CD14-positive monocyte (primary cell): ENCODE measurements around the gene CALD1. TPM values are rescaled to one million over a fixed set of nuclear protein-coding genes. Genes with fewer than 3 reads are reported as not detected.

Source experiments
- DNase-seq, 3 donors: peaks; one replicate each; pipeline ENCODE4 v3.0.0-alpha.2; 2011 to 2022
- H2AFZ ChIP-seq: 2 replicates; pipeline ENCODE4 v1.6.0; 2012; ENCODE audit warnings: mild to moderate bottlenecking, low read depth, low read length, inconsistent platforms; ENCODE audit not compliant: insufficient read depth, poor library complexity, severe bottlenecking
- H3K27ac ChIP-seq, 2 donors: 1 replicate in 1 of 2; 2 replicates in 1 of 2; pipeline ENCODE4 v1.5.1; 2012 to 2013; ENCODE audit warnings: low read length in 2 of 2, control low read depth in 1 of 2, inconsistent platforms in 1 of 2, low read depth in 1 of 2, mild to moderate bottlenecking in 1 of 2
- H3K27me3 ChIP-seq, 2 donors: one replicate each; pipeline versions ENCODE4 v1.6.0 to v1.6.1; 2011 to 2013; ENCODE audit warnings: low read length in 2 of 2; ENCODE audit not compliant: control insufficient read depth in 2 of 2, insufficient read depth in 2 of 2
- H3K36me3 ChIP-seq, 2 donors: replicated peaks in 1 of 2; 1 replicate in 1 of 2; 2 replicates in 1 of 2; pipeline versions ENCODE4 v1.5.1 to v1.6.1; 2012 to 2013; ENCODE audit warnings: low read length in 2 of 2, control low read depth in 1 of 2, inconsistent platforms in 1 of 2, mild to moderate bottlenecking in 1 of 2; ENCODE audit not compliant: insufficient read depth in 2 of 2, control insufficient read depth in 1 of 2
- H3K4me1 ChIP-seq, 2 donors: 1 replicate in 1 of 2; 2 replicates in 1 of 2; pipeline versions ENCODE4 v1.5.1 to v1.6.1; 2012 to 2013; ENCODE audit warnings: low read length in 2 of 2, control low read depth in 1 of 2, inconsistent platforms in 1 of 2, mild to moderate bottlenecking in 1 of 2, moderate library complexity in 1 of 2; ENCODE audit not compliant: insufficient read depth in 2 of 2, control insufficient read depth in 1 of 2
- H3K4me2 ChIP-seq: replicated peaks from 2 replicates; pipeline ENCODE3; 2012; ENCODE audit warnings: low read length, moderate library complexity, mild to moderate bottlenecking; ENCODE audit not compliant: poor library complexity, severe bottlenecking; ENCODE audit errors: extremely low read depth
- H3K4me3 ChIP-seq, 3 experiments: fragments of 200-600 bp in 1 of 3; sonication (generic) in 1 of 3; replicated peaks in 1 of 3; 1 replicate in 2 of 3; 2 replicates in 1 of 3; pipeline ENCODE4 v1.5.1; 2011 to 2013; ENCODE audit warnings: low read length in 3 of 3, mild to moderate bottlenecking in 3 of 3, control low read depth in 2 of 3, low read depth in 2 of 3, inconsistent platforms in 1 of 3, moderate library complexity in 1 of 3
- H3K79me2 ChIP-seq: 2 replicates; pipeline ENCODE4 v1.6.0; 2012; ENCODE audit warnings: mild to moderate bottlenecking, control low read depth, inconsistent platforms, low read length, moderate library complexity; ENCODE audit not compliant: insufficient read depth
- H3K9ac ChIP-seq: 2 replicates; pipeline ENCODE4 v1.6.0; 2017; ENCODE audit warnings: low read length, mild to moderate bottlenecking; ENCODE audit not compliant: insufficient read depth, poor library complexity, severe bottlenecking
- H3K9me3 ChIP-seq, 2 donors: replicated peaks in 1 of 2; 1 replicate in 1 of 2; 2 replicates in 1 of 2; pipeline versions ENCODE4 v1.5.1 to v1.6.1; 2012 to 2013; ENCODE audit warnings: low read length in 2 of 2, control low read depth in 1 of 2; ENCODE audit not compliant: control insufficient read depth in 1 of 2, insufficient read depth in 1 of 2
- H4K20me1 ChIP-seq: 2 replicates; pipeline ENCODE4 v1.6.0; 2012; ENCODE audit warnings: mild to moderate bottlenecking, low read length, control low read depth, moderate library complexity; ENCODE audit not compliant: insufficient read depth
- H3K27ac Mint-ChIP-seq, 7 donors: one replicate each; pipeline ENCODE4 v1.8.0; 2020; ENCODE audit warnings: mild to moderate bottlenecking in 7 of 7, mixed read lengths in 7 of 7, moderate library complexity in 6 of 7, inconsistent platforms in 2 of 7
- H3K27me3 Mint-ChIP-seq, 3 donors: one replicate each; pipeline ENCODE4 v1.8.0; 2021 to 2022; ENCODE audit warnings: low read depth in 3 of 3, mild to moderate bottlenecking in 3 of 3, mixed read lengths in 3 of 3, moderate library complexity in 3 of 3, inconsistent platforms in 1 of 3
- H3K36me3 Mint-ChIP-seq, 2 donors: one replicate each; pipeline ENCODE4 v1.8.0; 2020; ENCODE audit warnings: mixed read lengths in 2 of 2, inconsistent platforms in 1 of 2, mild to moderate bottlenecking in 1 of 2
- H3K4me1 Mint-ChIP-seq: one replicate; pipeline ENCODE4 v1.8.0; 2020; ENCODE audit warnings: mild to moderate bottlenecking, mixed read lengths
- H3K4me3 Mint-ChIP-seq, 2 donors: one replicate each; pipeline ENCODE4 v1.8.0; 2020; ENCODE audit warnings: mild to moderate bottlenecking in 2 of 2, mixed read lengths in 2 of 2, moderate library complexity in 1 of 2
- H3K9me3 Mint-ChIP-seq, 7 donors: one replicate each; pipeline ENCODE4 v1.8.0; 2020 to 2022; ENCODE audit warnings: mixed read lengths in 7 of 7, mild to moderate bottlenecking in 6 of 7, moderate library complexity in 6 of 7, inconsistent platforms in 2 of 7
- WGBS: methylation state at CpG from one replicate; pipeline ENCODE4 v1.1.5; 2013; ENCODE audit warnings: missing lambda C conversion rate; ENCODE audit not compliant: insufficient coverage; 5-methylcytosine and 5-hydroxymethylcytosine counted together
- intact Hi-C, 2 donors: fragments of 100-400 bp; cut with micrococcal nuclease; formaldehyde crosslinking; loops; one replicate each; pipeline versions ENCODE4 v1.15.0 to v1.15.1; 2023
- polyA plus RNA-seq, 3 donors: library from polyadenylated mRNA; depleted of rRNA in 1 of 3; unstranded in 2 of 3; stranded (reverse) in 1 of 3; fragments of 300-500 nt in 2 of 3; fragments of >200 nt in 1 of 3; fragmentation: Illumina TruSeq in 2 of 3; gene quantifications; 1 replicate in 2 of 3; 2 replicates in 1 of 3; pipeline ENCODE4 v1.2.3, GENCODE V29; 2012 to 2021
- TF ChIP-seq, protein P1 (sequence below): fragments of 200-600 bp; IDR thresholded peaks from one replicate; pipeline ENCODE4 v1.8.0; 2022; ENCODE audit warnings: antibody characterized with exemption, mild to moderate bottlenecking

Gene CALD1
- polyA plus RNA-seq, 3 donors: 0.18 TPM; not detected in 2

DNA sequence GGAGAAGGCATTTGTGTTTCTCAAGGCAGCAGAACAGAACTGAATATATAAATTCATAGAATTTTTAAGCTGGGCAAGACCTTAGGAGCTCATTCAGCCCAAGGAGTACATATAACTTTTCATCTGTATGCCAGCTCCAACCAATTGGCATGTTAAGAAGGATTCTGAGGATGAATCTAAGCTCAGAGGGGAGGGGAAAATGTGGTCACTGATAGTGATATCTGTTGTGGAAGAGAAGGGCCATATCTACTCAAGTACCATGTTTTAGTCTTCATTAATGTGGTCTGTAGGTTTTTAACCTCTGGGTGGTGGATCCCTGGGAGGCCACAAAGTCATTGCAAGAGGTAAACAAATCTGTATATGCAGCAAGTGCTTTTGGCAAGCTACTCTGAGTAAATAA lies 6.4 kb downstream of the CALD1 start:
- Histone ChIP-seq H2AFZ (no peak overlapping the region), H3K36me3 (no peaks in the 10 kb centered on the region), H3K79me2 (no peaks in the 10 kb centered on the region), H3K9ac (no peak overlapping the region), H3K4me1 (no peaks in the 10 kb centered on the region), H3K27me3 (no peaks in the 10 kb centered on the region), H3K27ac (no peak overlapping the region), H3K4me3 (no peak overlapping the region), H4K20me1 (no peaks in the 10 kb centered on the region), H3K9me3 (no peaks in the 10 kb centered on the region), H3K4me2 (no peak overlapping the region)
- TF ChIP-seq, protein P1, sequence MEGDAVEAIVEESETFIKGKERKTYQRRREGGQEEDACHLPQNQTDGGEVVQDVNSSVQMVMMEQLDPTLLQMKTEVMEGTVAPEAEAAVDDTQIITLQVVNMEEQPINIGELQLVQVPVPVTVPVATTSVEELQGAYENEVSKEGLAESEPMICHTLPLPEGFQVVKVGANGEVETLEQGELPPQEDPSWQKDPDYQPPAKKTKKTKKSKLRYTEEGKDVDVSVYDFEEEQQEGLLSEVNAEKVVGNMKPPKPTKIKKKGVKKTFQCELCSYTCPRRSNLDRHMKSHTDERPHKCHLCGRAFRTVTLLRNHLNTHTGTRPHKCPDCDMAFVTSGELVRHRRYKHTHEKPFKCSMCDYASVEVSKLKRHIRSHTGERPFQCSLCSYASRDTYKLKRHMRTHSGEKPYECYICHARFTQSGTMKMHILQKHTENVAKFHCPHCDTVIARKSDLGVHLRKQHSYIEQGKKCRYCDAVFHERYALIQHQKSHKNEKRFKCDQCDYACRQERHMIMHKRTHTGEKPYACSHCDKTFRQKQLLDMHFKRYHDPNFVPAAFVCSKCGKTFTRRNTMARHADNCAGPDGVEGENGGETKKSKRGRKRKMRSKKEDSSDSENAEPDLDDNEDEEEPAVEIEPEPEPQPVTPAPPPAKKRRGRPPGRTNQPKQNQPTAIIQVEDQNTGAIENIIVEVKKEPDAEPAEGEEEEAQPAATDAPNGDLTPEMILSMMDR: no peak
- no peak for DNase-seq
- intact Hi-C loops: no loop called here
- Mint-ChIP-seq H3K4me3 (no peak overlapping the region), H3K27me3 (peaks cover 0 to 8% (median 2%) of the 10 kb centered on the region in 3 donors), H3K27ac (no peak overlapping the region), H3K9me3 (no peaks in the 10 kb centered on the region), H3K36me3 (no peaks in the 10 kb centered on the region), H3K4me1 (no peaks in the 10 kb centered on the region)

DNA sequence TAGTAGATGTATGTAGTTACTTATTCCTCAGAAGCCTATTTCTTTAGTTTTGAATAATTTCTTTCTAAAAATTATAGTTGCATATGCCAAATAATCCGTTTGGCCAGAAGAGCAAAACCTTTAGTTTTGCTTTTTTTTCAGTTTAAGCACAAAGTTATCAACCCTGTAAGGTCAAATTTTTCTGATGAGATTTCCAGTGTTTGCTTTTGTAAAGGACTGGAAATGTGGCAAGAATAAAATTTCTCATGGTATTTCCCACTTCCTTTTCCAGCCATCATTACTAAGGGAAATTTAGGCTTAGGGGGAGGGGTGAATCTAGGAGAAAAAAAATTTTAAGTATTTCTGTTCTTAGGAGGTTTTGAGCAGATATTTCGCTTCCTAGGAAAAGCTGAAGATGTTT lies 7.6 kb downstream of the CALD1 start:
- Histone ChIP-seq H3K9ac (no peak overlapping the region), H3K79me2 (no peaks in the 10 kb centered on the region), H3K27me3 (no peaks in the 10 kb centered on the region), H3K4me3 (no peak overlapping the region), H3K9me3 (no peaks in the 10 kb centered on the region), H2AFZ (no peak overlapping the region), H4K20me1 (no peaks in the 10 kb centered on the region), H3K4me2 (no peak overlapping the region), H3K27ac (no peak overlapping the region), H3K4me1 (no peaks in the 10 kb centered on the region), H3K36me3 (no peaks in the 10 kb centered on the region)
- H3K27ac Mint-ChIP-seq: no peak overlapping the region
- no peak overlapping the region for H3K4me3 Mint-ChIP-seq
- no CpG with 5 or more reads among the region's 2 CpGs for WGBS
- H3K9me3 Mint-ChIP-seq: peaks cover 0 to 5% (median 0%) of the 10 kb centered on the region in 7 donors
- TF ChIP-seq, protein P1: no peak
- peaks cover 2 to 6% (median 2%) of the 10 kb centered on the region in 3 donors for H3K27me3 Mint-ChIP-seq
- no peaks in the 10 kb centered on the region for H3K4me1 Mint-ChIP-seq
- intact Hi-C loops: no loop called here
- no peaks in the 10 kb centered on the region for H3K36me3 Mint-ChIP-seq
- DNase-seq: no peak
